Neural progenitor cell (in vitro differentiated cells): ENCODE measurements around the gene SIPA1L3.

ENCODE experiments used
- EZH2 ChIP-seq: fragments of 200-600 bp; sonication (generic); IDR thresholded peaks from 2 replicates; pipeline ENCODE4 v1.6.1; 2017; ENCODE audit warnings: antibody characterized with exemption, mild to moderate bottlenecking, moderate library complexity
- EZH2phosphoT487 ChIP-seq: fragments of 200-600 bp; sonication (generic); IDR thresholded peaks from 2 replicates; pipeline ENCODE4 v1.6.1; 2017; ENCODE audit warnings: antibody characterized with exemption
- TF ChIP-seq, protein P1 (sequence below): fragments of 200-600 bp; sonication (generic); IDR thresholded peaks from 2 replicates; pipeline ENCODE4 v1.5.1; 2017; ENCODE audit warnings: antibody characterized with exemption, mild to moderate bottlenecking

- TF ChIP-seq, protein P1, sequence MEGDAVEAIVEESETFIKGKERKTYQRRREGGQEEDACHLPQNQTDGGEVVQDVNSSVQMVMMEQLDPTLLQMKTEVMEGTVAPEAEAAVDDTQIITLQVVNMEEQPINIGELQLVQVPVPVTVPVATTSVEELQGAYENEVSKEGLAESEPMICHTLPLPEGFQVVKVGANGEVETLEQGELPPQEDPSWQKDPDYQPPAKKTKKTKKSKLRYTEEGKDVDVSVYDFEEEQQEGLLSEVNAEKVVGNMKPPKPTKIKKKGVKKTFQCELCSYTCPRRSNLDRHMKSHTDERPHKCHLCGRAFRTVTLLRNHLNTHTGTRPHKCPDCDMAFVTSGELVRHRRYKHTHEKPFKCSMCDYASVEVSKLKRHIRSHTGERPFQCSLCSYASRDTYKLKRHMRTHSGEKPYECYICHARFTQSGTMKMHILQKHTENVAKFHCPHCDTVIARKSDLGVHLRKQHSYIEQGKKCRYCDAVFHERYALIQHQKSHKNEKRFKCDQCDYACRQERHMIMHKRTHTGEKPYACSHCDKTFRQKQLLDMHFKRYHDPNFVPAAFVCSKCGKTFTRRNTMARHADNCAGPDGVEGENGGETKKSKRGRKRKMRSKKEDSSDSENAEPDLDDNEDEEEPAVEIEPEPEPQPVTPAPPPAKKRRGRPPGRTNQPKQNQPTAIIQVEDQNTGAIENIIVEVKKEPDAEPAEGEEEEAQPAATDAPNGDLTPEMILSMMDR: peak; percentile 96
- TF ChIP-seq EZH2 (no peak), EZH2phosphoT487 (no peak)
Measured at GRCh38 chr19:37902668-37903067, 4.3 kb upstream of the SIPA1L3 start.
